Stimulated activated CD4-positive, alpha-beta T cell treated with anti-CD3 and anti-CD28 coated beads, Interleukin-1b, Interleukin-23, amount 100 ng/mL, for 48 hours (primary cell): ENCODE measurements around the gene ARHGAP31.
"Not testable (repeated sequence)": the region's sequence is repeated elsewhere in the genome, so short reads cannot be mapped to it uniquely, and the experiment has no call there.

Source experiments
- DNase-seq: peaks from one replicate; pipeline ENCODE4 v3.0.0-alpha.2; 2020

Gene ARHGAP31

DNA sequence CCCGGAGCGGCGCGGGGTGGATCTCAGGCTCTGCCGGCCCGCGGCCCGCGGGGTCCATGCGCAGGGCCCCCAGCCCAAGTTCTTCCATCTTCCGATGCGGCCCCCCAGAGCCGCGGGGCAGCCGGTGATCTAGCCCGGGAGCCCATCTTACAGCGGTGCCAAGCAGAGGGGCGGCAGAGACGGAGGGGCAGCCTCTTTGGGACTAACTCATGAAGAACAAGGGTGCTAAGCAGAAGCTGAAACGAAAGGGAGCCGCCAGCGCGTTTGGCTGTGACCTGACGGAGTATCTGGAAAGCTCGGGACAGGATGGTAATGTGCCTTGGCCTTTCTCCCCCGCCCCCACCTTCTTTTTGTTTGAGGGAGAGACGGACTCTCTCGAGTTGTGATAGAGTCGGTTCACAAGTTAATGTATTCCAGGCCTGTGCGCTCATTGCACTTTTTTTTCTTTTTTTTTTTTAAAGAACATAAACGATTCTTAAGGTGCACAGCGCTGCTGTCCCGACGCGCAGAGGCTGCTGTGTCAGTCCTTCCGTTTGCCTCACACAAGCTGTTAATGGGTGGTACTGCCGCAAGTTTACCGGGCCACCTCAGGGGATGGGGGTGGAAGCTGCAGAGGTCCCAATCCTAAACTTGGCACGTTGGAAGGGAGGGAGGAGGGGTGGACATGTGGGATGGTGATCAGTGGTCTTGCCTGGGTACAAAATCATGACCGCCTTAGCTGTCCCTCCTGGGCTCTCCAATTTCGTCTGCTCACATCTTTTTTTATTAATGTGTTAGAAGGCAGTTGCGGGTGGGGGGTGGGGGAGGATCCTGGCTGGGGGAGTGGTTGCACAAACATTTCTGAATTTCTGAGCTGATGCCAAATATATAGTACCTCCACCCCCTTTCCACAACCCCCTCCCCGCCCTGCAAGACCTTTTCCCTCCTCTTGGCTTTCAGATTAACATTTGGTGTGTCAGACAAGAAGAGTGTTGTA, 801 bp downstream of the ARHGAP31 start:
- peak; percentile 54 for DNase-seq

DNA sequence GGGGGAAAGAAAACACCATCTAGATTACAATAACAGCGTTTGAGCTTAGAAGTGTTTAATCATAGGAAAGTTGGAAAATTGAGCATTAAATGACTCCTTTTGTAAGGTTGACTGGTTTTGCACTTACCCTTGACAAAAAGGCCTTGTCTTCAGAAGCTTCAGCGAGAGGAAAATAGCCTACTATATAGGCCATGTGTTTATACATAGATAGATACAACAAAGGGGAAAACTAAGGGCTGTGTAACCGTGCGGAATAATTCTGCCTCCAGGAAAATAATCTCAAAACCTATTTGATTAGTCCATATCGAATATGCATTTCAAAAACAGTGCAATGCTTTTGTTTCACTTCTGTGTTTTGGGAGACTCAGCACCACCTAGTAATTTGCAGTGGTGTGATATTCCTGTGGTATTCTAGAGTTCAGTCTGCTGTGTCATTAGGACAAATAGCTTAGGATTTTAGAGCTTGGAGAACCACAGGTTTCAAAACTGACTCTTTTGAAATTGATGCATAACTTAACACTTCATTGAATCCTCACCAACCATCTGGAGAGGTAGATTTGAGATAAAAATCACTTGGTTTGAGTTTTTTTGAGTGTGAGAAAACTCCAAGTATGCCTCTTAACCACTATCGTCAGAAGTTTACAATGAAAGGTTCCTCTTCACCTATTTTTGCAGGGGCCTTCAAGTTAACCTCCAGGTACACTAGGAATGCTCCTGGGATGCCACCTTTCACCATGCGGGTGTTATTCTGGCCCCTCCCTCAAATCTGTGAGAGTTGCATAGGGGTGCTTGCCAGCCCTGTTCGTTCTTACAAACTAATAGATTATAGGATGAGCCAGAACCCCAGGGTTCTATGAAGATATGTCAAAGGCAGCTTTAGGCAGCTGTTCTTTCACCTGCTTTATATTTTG, 1.9 kb downstream of the ARHGAP31 start:
- no peak for DNase-seq

DNA sequence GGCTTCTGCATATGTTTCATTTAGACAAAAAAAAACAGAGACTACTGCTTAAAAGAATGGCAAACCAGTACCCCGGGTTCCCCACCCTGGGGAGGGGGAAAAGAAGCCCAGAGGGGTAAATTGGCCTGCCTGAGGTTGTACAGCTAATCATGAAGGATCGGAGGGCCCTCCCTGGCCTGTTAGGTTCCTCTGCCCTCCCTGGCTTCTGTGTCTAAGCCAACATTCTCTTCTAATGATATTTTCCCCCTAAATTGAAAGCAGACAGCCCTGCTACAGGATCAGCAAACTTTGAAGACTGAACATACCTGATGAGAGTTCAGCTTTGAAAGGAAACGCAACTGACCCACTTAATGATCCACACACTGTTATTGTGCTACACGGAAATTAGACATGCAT, 2.5 kb downstream of the ARHGAP31 start:
- no peak for DNase-seq

DNA sequence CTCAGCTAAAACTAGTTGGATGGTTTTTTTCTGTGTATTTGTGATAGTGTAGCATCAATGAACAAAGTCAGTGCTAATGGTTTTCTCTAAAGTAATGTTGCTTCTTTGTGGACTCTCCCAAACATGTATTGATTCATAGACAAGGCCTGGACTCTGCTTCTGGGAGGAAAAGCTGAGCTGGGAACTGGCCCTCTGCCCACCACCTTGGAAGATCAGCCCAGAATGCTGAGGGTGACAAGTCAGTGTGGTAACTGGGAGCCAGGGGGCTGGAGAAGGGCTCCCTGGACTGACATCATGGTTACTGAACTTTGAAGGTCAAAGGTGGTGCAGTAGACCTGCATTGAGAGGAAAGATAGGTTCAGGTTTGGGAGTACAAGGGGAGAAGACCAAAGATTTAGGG, 3.0 kb downstream of the ARHGAP31 start:
- DNase-seq: no peak

DNA sequence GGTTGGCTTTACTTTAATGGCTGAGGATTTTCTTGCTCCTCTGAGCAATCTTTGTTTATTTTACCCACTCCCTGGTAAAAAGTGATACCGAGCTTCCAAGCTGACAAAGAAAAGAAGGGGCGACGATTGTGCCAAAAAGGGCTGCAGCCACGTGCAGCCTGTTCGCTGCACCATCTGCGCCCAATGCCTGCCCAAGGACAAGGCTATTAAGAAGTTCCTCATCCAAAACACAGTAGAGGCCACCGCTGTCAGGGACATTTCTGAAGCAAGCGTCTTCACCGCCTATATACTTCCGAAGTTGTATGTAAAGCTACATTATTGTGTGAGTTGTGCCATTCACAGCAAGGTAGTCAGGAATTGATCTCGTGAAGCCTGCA, 4.4 kb downstream of the ARHGAP31 start:
- DNase-seq: no peak

DNA sequence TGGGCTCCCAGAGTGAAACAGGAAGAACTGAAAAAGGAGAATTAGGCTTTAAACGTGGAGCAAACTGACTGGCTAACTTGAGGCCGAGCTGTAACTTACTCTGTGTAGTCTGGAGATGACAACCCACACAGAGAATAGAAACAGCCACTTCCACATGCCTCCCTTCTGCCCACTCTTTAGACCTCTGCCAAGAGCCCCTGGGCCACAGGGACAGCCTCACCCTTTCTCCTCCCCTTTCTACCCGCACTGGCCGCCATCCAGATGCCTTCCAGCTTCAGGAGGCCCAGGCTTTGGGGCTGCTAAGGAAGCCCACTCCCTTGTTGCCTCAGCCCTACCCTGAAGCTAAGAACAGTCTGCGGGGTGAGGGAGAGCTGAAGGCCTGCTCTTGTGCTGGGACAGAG, 6.8 kb downstream of the ARHGAP31 start:
- DNase-seq: no peak

DNA sequence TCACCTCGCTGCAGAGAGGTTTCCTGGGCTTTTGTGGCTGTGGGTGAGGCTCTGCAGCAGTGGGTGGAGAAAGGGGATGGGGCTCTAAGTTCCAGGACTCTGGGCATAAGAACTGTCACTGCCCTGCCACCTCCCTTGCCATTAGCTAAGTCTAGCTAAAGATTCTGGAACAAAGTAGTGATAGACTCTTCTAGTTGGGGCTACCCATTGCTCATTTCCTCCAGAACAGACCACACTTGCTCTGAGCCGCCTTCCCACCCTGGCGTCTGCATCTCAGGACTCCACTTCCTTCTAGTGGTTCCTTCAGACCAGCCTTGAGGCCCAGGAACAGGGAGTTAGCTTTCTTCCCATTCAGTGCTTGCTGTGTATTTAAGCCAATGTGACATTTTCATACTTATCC, 7.5 kb downstream of the ARHGAP31 start:
- no peak for DNase-seq

DNA sequence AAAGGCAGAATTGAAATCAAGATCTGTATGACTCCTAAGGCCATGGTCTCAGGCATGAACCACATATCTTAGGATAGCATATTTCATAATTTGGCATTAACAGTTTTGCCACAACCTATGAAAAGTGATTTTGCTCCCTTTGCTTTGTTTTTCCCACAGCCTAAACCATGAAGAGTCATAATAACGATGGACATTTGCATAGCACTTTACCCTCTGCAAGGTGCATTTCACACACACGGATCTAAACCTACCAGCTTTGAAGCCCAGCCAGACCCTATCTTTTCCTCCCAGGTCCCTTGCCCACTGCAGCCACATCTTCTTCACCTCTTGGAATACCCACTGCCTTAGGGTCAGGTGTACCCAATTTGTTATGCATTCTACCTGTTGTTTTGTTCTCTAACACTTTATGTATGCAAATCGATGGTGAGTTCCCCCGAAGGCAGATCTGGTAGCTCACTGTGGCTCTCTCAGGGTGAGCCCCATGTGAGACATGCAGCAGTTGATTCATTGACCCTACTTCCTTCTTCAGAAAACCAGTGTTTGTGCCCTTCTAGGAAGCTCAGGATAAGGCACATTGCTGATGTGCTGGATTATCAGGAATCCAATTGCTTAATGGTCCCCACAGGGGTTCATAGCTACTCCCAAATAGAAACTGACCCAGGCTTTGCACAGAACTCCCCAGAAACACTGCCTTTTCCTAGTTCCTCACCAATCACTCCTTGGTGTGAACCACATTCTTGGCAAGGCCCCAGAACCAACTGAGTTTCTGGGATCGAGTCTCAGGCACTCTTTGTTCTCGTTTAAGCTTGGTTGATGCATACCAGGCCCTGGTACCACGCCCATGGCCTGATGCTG, 8.7 kb downstream of the ARHGAP31 start:
- DNase-seq: no peak

DNA sequence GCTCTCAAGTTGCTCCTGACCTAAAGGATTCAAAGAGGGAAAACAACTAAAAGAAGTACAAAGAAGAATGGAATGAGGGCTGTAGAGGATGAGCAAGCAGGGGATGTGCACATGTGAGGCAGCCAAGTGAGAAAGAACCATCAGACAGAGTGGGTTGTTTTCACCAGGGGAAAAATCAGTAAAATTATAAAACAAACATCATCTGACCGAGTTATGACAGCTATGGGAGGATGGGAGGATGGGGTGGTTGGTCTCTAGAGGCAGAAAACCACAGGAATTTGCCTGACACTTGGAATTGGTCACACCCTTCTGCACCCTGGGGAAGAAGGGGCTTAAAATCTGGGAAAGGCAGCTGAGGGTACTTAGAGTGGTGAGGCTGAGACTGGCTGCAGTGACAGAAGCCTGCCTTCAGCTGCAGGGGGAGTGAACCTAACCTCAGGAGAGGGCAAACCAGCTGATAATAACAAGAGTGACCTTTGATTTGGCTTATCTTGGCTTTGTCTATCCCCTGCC, 10.1 kb downstream of the ARHGAP31 start:
- no peak for DNase-seq

DNA sequence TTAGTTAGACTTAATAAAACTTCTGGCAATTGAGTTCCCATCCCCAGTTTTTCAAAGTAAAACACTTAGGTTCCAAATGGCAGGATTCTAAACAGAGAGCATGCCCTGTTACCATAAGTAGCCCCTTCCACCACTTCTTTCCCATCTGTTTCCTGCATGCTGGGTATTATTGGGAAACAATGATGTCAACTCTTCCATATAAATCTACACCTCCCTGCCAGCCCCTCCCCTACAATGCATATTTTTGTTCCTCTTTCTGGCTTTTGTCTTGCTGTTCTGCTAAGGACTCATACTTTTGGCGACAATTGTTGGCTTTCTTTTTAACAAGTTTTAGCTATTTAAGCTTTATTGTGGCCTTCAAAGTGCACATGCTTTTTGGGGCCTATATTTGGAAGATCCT, 11.1 kb downstream of the ARHGAP31 start:
- no peak for DNase-seq

DNA sequence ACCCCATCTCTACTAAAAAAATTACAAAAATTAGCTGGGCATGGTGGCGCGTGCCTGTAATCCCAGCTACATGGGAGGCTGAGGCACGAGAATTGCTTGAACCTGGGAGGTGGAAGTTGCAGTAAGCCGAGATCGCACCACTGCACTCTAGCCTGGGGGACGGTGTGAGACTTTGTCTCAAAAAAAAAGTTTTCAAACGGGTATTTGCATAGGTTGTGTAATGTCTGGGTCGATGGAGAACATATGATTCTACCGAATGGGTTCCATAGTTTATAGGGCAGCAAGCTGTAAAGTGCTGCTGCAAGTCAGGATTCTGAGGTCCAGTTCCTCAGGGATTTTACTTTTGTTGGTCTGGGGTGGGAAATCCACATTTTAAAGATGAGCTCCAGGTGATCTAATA, 12.2 kb downstream of the ARHGAP31 start:
- not testable (repeated sequence) for DNase-seq

DNA sequence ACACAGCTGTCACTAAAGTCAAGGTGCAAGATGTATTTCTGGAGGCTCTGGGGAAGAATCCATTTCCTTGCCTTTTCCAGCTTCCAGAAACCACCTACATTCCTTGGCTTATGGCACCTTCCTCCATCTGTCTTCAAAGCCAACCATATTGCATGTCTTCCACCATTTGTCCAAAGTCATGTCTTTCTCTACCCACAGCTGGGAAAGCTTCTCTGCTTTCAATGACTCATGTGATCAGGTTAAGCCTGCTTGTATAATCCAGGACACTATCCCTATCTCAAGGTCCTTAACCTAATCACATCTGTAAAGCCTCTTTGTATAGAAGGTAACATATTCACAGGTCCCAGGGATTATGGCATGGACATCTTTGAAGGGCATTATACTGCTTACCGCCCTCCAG, 14.2 kb downstream of the ARHGAP31 start:
- no peak for DNase-seq

DNA sequence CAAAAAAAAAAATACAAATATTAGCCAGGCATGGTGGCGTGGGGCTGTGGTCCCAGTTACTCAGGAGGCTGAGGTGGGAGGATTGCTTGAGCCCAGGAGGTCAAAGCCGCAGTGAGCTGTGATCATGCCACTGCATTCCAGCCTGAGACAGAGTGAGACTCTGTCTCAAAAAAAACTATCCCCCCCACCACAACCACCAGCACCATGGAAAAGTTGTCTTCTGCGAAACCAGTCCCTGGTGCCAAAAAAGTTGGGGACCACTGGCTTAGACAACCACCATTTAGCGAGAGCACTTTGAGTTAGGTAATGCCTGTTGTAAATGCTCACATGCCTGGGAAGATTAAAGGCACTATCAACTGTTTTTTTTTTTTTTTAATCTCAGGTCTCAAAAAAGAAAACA, 15.4 kb downstream of the ARHGAP31 start:
- DNase-seq: no peak

DNA sequence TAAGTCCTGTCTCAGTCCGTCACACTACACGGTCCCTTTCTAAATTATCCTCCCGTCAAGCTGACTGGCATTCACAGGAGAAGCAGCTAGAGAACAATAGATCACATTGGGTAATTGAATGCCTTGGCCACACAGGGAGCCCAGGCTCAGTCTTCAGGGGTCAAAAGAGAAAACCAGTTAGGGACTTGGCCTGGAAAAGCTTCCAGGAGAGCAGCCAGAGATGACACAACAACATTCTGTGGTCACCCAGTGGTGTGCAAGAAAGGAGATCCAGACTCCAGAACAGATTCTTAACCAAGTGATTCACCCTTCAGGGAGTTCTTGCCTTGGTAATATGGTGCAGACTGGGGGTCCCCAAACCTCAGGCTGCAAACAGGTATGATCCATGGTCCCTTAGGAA, 15.9 kb downstream of the ARHGAP31 start:
- no peak for DNase-seq

DNA sequence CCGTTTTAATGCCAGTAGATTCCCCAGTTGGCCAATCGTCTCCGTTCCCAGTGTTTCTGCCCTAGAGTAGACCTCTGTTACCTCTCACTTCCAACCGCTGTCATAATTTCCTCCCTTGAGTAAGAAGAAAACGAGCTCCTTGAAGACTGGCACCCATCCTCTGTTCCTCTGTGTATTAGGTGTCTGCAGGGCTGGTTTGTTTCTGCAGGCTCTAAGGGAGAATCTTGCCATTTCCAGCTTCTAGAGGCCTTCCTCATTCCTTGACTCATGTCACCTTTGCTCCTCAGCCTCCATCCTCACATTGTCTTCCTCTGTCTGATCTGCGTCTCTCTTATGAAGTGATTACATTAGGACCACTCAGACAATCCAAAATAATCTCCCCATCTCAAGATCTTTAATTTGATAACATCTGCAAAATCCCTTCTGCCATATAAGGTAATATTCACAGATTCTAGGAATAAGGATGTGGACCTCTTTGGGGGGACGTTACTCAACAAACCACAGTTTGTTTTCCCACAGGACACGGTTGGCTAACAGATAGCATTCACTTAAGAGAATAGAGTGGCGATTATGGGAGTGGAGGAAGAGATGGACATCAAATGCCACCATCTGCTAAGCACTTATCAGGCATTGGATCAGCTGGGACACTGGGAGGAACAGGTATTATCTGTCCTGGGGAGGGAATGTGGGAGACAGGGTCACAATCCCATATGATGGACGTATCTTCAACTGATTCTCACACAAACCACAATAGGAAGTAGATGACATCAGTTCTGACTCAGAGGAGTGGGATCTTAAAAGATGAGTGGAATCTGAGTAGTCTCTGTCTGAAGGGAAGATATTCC, 17.1 kb downstream of the ARHGAP31 start:
- DNase-seq: no peak

DNA sequence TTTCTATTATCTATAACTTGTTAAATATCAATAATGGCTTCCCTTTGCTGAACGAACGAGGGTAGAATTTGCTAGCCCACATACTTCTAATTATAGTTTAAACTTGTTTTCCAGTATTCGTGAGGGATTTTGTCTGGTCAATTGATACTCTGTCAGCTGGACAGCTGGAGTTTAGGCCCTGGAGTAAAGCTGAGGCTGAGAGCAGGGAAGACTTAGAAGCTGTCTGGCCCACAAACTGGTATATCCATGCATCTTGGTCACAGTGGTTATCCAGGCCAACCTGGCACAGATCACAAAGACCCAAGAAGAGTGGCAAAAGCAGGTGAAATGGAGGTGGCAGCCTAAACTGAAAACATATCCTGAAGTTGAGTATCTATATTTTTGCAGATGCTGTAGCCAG, 19.3 kb downstream of the ARHGAP31 start:
- DNase-seq: no peak

DNA sequence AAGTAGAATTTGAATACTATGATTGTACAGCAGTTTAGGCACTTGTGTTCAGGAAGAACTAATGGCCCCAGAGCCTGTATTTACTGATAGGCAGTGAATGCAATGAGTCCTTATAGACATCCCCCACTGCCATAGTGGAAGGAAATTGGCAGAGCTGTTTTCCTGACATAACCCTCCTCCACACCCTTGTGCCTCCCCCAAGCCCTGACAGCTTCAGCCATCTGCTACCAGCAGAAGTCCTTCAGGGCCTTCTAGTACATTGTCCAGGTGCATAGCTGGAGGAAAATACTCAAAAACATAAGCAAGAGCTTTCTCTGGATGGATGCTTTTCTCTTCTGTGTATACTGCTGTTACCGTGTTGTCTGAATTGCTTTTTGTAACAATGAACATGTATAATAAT, 20.6 kb downstream of the ARHGAP31 start:
- no peak for DNase-seq

DNA sequence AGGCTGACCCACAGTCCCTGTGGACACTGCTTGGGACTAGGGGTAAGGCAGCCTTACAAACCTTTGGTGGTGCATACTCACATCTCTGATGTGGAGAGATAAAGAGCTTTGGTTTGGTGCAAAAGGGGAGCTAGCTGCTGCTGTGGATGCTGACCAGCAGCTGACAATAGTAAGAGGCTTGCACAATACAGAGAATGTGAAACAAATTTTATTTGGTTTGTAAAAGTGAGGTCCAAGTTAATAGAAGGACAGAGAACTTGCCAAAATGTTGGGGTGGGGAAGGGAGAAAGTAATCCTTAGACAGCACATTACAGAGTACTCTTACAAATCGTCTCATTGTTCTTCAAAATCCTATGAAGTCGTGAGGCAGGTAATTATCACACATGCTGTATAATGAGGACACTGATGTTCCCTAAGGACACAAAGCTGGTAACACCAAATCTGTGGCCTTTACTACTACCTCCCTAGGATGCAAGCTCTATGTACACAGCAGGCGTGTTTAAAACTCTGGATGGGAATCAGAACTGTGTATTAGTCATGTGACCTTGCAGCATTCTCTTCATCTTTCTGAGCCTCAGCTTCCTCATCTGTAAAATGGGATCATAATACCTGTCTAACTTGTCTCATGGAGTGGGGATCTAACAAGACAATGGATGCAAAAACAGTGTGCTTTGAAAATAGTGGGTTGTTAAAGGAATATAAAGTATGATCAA, 21.6 kb downstream of the ARHGAP31 start:
- no peak for DNase-seq

DNA sequence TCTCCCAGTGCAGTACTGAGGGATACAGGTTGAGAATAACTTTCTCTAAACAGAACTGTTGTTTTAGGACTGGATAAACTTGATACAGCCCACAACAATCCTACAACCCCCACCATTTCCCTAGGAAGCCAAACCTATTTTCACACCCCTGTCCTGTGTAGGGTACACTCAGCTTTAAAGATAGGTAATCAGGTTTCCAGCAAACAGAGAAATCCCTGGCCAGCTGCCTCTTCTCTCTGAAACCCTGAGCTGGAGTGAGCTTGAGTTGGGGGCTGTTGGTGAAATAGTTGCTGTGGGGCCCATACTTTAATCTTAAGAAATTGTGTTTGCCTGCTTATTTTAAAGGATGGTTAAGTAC, 22.1 kb downstream of the ARHGAP31 start:
- no peak for DNase-seq

DNA sequence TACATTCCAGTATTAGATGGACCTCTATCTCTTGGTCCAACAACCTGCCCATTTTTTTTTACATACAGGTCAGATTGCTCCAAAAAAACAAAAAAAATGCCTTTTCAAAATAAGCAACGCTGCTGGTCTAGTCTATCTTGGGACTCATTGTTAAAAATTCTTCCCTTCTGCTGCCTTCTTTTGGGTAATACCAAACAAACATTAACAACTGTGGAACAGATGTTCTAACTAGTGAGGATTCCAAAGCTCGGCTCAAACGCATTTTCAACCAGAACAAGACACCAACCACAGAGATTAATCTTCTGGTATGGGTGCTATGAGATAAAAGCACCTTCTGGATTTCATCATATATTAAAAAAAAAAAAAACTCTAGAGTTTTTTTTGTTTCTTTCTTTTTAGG, 24.7 kb downstream of the ARHGAP31 start:
- DNase-seq: no peak

DNA sequence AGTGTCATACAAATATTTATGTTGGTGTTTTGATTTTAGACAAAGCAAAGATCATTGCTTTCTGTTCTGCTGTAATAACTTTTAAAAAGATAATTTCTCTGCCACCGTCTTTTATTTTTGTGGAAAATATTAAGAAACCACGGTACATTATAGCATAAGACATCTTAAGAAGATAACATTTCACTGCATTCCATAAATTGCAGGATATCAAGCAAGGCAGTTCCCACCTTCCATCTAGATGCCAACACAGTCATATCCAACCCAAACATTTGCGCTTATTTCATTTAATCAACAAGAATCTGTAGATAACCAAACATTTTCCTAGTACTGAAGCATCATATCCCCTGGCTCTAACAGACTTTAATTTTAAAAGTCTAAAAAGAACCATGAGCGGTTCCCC, 25.1 kb downstream of the ARHGAP31 start:
- DNase-seq: no peak
